ENCODE results near the gene FEZF1. TPM values are rescaled to one million over a fixed set of nuclear protein-coding genes. Genes with fewer than 3 reads are reported as not detected.

The FEZF1 gene
- total and polyA plus RNA-seq, 11 donors = 0.16 to 0.20 TPM; not detected in 9

- peaks cover 57 to 100% (median 93%) of the 10 kb centered on the region in 9 donors for H3K27me3 ChIP-seq
- DNase-seq (no peak), ATAC-seq (no peak)
- no peak overlapping the region for H3K27ac ChIP-seq
- H3K9me3 ChIP-seq = no peaks in the 10 kb centered on the region
- no peaks in the 10 kb centered on the region for H3K36me3 ChIP-seq
- WGBS, 4 donors = 13 to 18% (median 17%) methylated on average over 11 of the region's 11 CpGs
- TF ChIP-seq CTCF (IDR thresholded peaks at IDR 0.05) (no peak), POLR2A (IDR thresholded peaks at IDR 0.05) (no peak)
- intact Hi-C loops (cut with DNase I) = no loop called here
- peaks cover 3 to 42% (median 21%) of the 10 kb centered on the region in 12 donors for H3K4me1 ChIP-seq
- H3K4me3 ChIP-seq = no peak overlapping the region
Observed at GRCh38 chr7:122300956-122301833, 3.4 kb downstream of the FEZF1 start.

DNA sequence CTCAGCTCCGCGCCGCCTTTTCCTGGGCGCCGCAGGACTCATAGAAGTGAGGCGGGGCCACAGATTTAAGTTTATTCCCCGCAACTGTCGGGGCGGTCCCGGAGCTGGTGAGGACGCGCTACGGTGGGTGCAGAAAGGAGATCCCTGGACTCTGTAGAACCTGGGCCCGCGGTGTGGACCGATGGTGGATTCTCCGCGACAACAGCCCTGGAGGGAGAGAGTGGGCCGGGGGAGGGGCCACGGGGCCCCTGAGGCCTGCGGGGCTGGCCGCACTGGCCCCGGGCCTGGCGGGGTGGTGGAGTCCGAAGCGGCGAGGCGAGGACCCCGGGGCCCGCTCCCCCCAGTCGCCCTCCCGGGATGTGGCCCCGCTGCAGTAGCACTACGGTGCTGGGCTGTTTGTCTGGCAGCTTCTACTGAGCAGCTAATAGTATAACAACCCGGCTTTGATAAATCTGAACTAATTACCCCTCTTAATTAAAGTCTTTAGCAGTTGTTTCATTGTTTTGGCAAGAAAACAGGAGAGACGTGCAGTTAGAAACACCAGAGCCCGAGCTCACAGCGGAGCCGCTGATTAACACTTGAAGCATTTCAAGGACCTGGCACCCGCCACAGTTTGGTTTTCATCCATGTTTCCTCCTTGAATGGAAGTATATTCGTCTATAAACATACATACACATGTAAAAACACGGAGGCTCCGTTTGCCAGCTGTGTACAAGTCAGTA is 4.2 kb downstream of the FEZF1 start:
- ATAC-seq = no peak
- intact Hi-C loops (cut with DNase I) = no loop called here
- H3K27me3 ChIP-seq = peaks cover 49 to 100% (median 84%) of the 10 kb centered on the region in 9 donors
- H3K27ac ChIP-seq = no peak overlapping the region
- no peaks in the 10 kb centered on the region for H3K9me3 ChIP-seq
- no peak for DNase-seq
- TF ChIP-seq CTCF (IDR thresholded peaks at IDR 0.05) = no peak
- TF ChIP-seq POLR2A (IDR thresholded peaks at IDR 0.05) = no peak
- no peaks in the 10 kb centered on the region for H3K36me3 ChIP-seq
- H3K4me3 ChIP-seq = peak overlapping the region in 4 of 12 donors; percentile 12 to 16 (median 13)
- peaks cover 3 to 34% (median 15%) of the 10 kb centered on the region in 12 donors for H3K4me1 ChIP-seq
- 3 to 5% (median 5%) methylated on average over 15 to 43 of the region's 43 CpGs for WGBS, 4 donors

- ATAC-seq (no peak), DNase-seq (no peak)
- Histone ChIP-seq H3K27me3 (peaks cover 43 to 100% (median 78%) of the 10 kb centered on the region in 9 donors), H3K36me3 (no peaks in the 10 kb centered on the region), H3K4me3 (peak overlapping the region in 4 of 12 donors; percentile 12 to 16 (median 13)), H3K4me1 (peaks cover 0 to 27% (median 9%) of the 10 kb centered on the region in 12 donors), H3K27ac (no peak overlapping the region), H3K9me3 (no peaks in the 10 kb centered on the region)
- WGBS, 4 donors = 4 to 11% (median 6%) methylated on average over 25 to 32 of the region's 32 CpGs
- intact Hi-C loops (cut with DNase I) = no loop called here
- TF ChIP-seq POLR2A (IDR thresholded peaks at IDR 0.05) = no peak
- TF ChIP-seq CTCF (IDR thresholded peaks at IDR 0.05) = no peak
Observed at GRCh38 chr7:122299624-122300210, 4.8 kb downstream of the FEZF1 start.

- Histone ChIP-seq H3K27ac (no peak overlapping the region), H3K36me3 (no peaks in the 10 kb centered on the region), H3K9me3 (no peaks in the 10 kb centered on the region), H3K4me1 (peaks cover 0 to 16% (median 7%) of the 10 kb centered on the region in 12 donors), H3K27me3 (peaks cover 33 to 97% (median 67%) of the 10 kb centered on the region in 9 donors), H3K4me3 (no peak overlapping the region)
- intact Hi-C loops (cut with DNase I) = no loop called here
- ATAC-seq = no peak
- 65 to 80% (median 70%) methylated on average over 2 of the region's 2 CpGs for WGBS, 4 donors
- no peak for DNase-seq
- TF ChIP-seq POLR2A (IDR thresholded peaks at IDR 0.05) (no peak), CTCF (IDR thresholded peaks at IDR 0.05) (no peak)
Observed at GRCh38 chr7:122298618-122299017, 5.9 kb downstream of the FEZF1 start.
